Kidney (tissue), 14 donors: Measurements from ENCODE around the gene GALNT8. TPM values are rescaled to one million over a fixed set of nuclear protein-coding genes. Genes with fewer than 3 reads are reported as not detected.

ENCODE experiments used
- DNase-seq, 5 donors: peaks; one replicate each; pipeline ENCODE4 v3.0.0-alpha.2; 2013 to 2020
- FAIRE-seq: peaks from 2 replicates; lab custom pipeline; 2012; peaks lifted over from hg19 to GRCh38; lab: Jason Lieb, UNC
- H3K27ac ChIP-seq, 2 donors: one replicate each; pipeline ENCODE4 v1.7.0; 2013; ENCODE audit warnings: low read depth in 2 of 2, low read length in 2 of 2, inconsistent platforms in 1 of 2
- H3K27me3 ChIP-seq: one replicate; pipeline ENCODE4 v1.7.1; 2013; ENCODE audit warnings: low read length, inconsistent platforms; ENCODE audit not compliant: control insufficient read depth, insufficient read depth
- H3K36me3 ChIP-seq, 3 donors: one replicate each; pipeline versions ENCODE4 v1.7.0 to v1.7.1; 2013; ENCODE audit warnings: low read length in 3 of 3, control low read depth in 1 of 3, inconsistent platforms in 1 of 3; ENCODE audit not compliant: insufficient read depth in 3 of 3, control insufficient read depth in 2 of 3
- H3K4me1 ChIP-seq, 3 donors: one replicate each; pipeline versions ENCODE4 v1.7.0 to v1.7.1; 2013; ENCODE audit warnings: low read length in 3 of 3, inconsistent platforms in 1 of 3, low read depth in 1 of 3; ENCODE audit not compliant: control insufficient read depth in 2 of 3, insufficient read depth in 2 of 3
- H3K4me3 ChIP-seq, 3 donors: one replicate each; pipeline versions ENCODE4 v1.7.0 to v1.8.1; 2013; ENCODE audit warnings: low read length in 3 of 3, control low read depth in 1 of 3, inconsistent platforms in 1 of 3
- H3K9ac ChIP-seq, 3 donors: one replicate each; pipeline versions ENCODE4 v1.7.0 to v1.7.1; 2013; ENCODE audit warnings: low read length in 3 of 3, control low read depth in 1 of 3, inconsistent platforms in 1 of 3
- H3K9me3 ChIP-seq, 3 donors: one replicate each; pipeline versions ENCODE4 v1.7.0 to v1.7.1; 2013; ENCODE audit warnings: low read length in 3 of 3, control low read depth in 1 of 3, inconsistent platforms in 1 of 3; ENCODE audit not compliant: control insufficient read depth in 2 of 3, insufficient read depth in 1 of 3
- intact Hi-C: fragments of 100-400 bp; cut with DNase I; formaldehyde crosslinking; loops from one replicate; pipeline ENCODE4 v1.11.1; 2022
- polyA plus RNA-seq: library from polyadenylated mRNA; stranded (reverse); fragments of 350-450 nt; fragmentation: Illumina TruSeq; extraction: RNeasy Lipid Tissue Mini Kit (QIAGEN cat#74804); gene quantifications from one replicate; pipeline ENCODE4 v1.2.3, GENCODE V29; 2014; ENCODE audit warnings: low read depth, low replicate concordance; ENCODE audit not compliant: insufficient read depth
- total RNA-seq: library from RNA; stranded (reverse); fragmentation: NEBNext Ultra II Directional; extraction: Animal tissue kit (Norgen Biotek cat#: 25700); gene quantifications from one replicate; pipeline ENCODE4 v1.2.1, GENCODE V29; 2021
- TF ChIP-seq, protein P1 (sequence below): IDR thresholded peaks from 3 replicates; pipeline ENCODE4 v1.5.1; 2012; ENCODE audit warnings: mild to moderate bottlenecking, moderate library complexity, borderline replicate concordance; ENCODE audit not compliant: insufficient read depth; ENCODE audit errors: extremely low read depth
- donor health status: control.
- donor health status: control.
- donor health status: control.
- donor health status: control.
- donor health status: control.
- donor health status: DM: yes; HTN: yes; CAD: no.
- donor health status: Normal renal cell carcinoma (clear cell type).

Gene GALNT8
- total and polyA plus RNA-seq, 2 donors from 2014 or later, result 0.25 to 1.4 TPM

DNA sequence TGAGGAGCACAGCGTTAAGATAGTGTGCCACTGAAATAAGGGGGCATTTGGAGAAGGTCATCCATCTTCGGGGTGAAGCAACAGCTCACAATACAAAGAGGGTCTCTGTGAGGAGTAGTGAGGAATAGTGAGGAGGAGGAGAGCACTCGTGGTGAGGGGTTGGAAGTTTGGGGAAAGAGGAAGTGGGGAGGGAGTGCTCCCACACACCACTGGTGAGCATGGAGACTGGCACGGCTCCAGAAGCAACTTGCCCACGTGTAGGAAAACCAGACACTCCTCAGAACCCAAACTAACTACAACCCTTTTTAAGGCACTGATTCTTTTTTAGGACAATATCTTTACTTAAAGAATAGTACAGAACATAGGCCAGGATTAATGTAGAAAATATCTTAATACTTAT lies 48.9 kb downstream of the GALNT8 start:
- FAIRE-seq, result no peak
- no peaks in the 10 kb centered on the region for H3K9me3 ChIP-seq

GRCh38 chr12:4771172-4771959 lies 51.2 kb downstream of the GALNT8 start:
- Histone ChIP-seq H3K9me3 (no peaks in the 10 kb centered on the region), H3K9ac (no peak overlapping the region), H3K36me3 (no peaks in the 10 kb centered on the region), H3K4me1 (no peaks in the 10 kb centered on the region), H3K4me3 (no peak overlapping the region), H3K27ac (no peak overlapping the region), H3K27me3 (no peaks in the 10 kb centered on the region)
- TF ChIP-seq, protein P1, sequence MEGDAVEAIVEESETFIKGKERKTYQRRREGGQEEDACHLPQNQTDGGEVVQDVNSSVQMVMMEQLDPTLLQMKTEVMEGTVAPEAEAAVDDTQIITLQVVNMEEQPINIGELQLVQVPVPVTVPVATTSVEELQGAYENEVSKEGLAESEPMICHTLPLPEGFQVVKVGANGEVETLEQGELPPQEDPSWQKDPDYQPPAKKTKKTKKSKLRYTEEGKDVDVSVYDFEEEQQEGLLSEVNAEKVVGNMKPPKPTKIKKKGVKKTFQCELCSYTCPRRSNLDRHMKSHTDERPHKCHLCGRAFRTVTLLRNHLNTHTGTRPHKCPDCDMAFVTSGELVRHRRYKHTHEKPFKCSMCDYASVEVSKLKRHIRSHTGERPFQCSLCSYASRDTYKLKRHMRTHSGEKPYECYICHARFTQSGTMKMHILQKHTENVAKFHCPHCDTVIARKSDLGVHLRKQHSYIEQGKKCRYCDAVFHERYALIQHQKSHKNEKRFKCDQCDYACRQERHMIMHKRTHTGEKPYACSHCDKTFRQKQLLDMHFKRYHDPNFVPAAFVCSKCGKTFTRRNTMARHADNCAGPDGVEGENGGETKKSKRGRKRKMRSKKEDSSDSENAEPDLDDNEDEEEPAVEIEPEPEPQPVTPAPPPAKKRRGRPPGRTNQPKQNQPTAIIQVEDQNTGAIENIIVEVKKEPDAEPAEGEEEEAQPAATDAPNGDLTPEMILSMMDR, result no peak
- intact Hi-C loops, result no loop called here
- no peak for DNase-seq
- no peak for FAIRE-seq

More for the DNA sequence above, 48.9 kb downstream of the GALNT8 start:
- TF ChIP-seq, protein P1, result no peak
- intact Hi-C loops, result no loop called here
- Histone ChIP-seq H3K36me3 (no peaks in the 10 kb centered on the region), H3K4me1 (no peaks in the 10 kb centered on the region), H3K4me3 (no peak overlapping the region), H3K27ac (no peak overlapping the region), H3K27me3 (no peaks in the 10 kb centered on the region), H3K9ac (no peak overlapping the region)
- DNase-seq, result no peak

GRCh38 chr12:4771960-4772566 lies 51.9 kb downstream of the GALNT8 start:
- no peaks in the 10 kb centered on the region for H3K4me1 ChIP-seq
- FAIRE-seq (no peak), DNase-seq (no peak)
- intact Hi-C loops, result no loop called here
- no peak overlapping the region for H3K9ac ChIP-seq
- TF ChIP-seq, protein P1, result no peak
- no peaks in the 10 kb centered on the region for H3K9me3 ChIP-seq
- H3K4me3 ChIP-seq, result no peak overlapping the region
- no peaks in the 10 kb centered on the region for H3K36me3 ChIP-seq
- H3K27me3 ChIP-seq, result no peaks in the 10 kb centered on the region
- H3K27ac ChIP-seq, result no peak overlapping the region
